ENCODE results near the gene MSRB1. TPM values are rescaled to one million over a fixed set of nuclear protein-coding genes. Genes with fewer than 3 reads are reported as not detected.

MSRB1 gene
- polyA plus RNA-seq, 2 of the 4 experiments (the other 2 are of a cell fraction), result 27.7 to 37.5 TPM

DNA sequence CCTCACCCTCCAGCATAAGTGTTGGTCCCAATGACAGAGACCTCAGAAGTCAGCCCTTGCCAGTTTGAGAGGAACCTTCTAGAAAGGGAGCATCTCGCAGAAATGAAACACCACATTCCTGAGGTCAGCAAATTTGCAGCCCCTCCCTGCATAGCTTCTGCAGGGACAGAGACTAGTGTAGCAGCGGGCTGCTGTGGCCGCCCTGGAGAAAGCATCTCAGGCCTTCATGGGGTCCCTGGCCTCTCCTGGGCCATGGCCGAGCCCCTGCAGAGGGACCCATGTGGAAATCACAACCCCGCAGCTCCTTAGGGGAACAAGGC, 36.2 kb downstream of the MSRB1 start:
- no peak; a peak in 1 of 6 replicates for ATAC-seq
- TF ChIP-seq PBX3 (IDR thresholded peaks at IDR 0.05), result no peak
- no peak for TF ChIP-seq HOXB13 (CRISPR knock-in tag; IDR thresholded peaks at IDR 0.05; ENCODE audit: low read depth)
- no peak for TF ChIP-seq EP300 (IDR thresholded peaks at IDR 0.05)
- no peak for TF ChIP-seq RARB (CRISPR knock-in tag; IDR thresholded peaks at IDR 0.05)
- TF ChIP-seq MYC (IDR thresholded peaks at IDR 0.05; ENCODE audit: borderline replicate concordance, low read length), result no peak
- TF ChIP-seq MAFK (IDR thresholded peaks at IDR 0.05; ENCODE audit: partially characterized antibody), result peak; percentile 59
- CTCF ChIA-PET, result no interaction called here

DNA sequence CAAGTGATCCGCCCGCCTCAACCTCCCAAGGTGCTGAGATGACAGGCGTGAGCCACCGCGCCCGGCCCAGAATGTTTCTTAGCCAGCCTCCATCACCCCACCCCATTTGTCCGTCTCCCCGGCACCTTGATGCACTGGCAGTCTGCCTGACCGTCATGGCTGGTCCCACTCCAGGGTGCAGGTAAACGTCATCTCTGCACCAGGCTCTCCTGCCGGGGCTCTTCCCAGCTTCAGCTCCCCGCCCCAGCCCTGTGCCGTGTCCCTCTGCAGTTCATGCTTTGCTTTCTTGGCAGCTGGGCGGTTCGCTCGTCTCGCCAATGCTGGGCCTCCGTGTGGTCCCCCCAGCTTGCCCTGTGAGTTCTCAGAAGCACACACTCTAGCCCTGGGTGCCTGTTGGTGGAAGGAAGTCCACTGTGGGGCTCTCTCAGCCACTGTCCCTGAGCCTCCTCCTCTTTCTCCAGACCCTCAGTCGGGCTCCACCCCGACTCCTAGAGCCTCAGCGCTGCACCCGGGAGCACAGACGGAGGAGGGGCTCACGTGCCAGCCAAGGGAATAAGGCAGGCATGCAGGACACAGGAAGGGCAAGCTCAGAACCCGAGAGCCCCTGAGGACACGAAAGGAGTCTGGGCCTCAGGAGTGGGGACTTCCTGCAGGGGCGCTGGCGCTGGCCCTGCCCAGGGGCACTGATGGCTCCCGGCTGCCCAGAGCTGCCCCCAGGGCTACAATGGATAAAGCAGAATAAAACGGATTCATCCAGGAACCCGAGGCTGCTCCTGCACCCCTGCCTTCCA, 36.7 kb downstream of the MSRB1 start:
- no peaks in the 10 kb centered on the region for H3K9me3 ChIP-seq
- no peak overlapping the region for H3K4me2 ChIP-seq
- no peak for FAIRE-seq
- peaks cover 9% of the 10 kb centered on the region; the same call in 1 of the 3 replicates for H3K4me1 ChIP-seq
- no peak; a peak in 1 of 6 replicates for ATAC-seq
- no peak overlapping the region for H3K4me3 ChIP-seq
- CTCF ChIA-PET, result interaction anchor here (1.1 kb wide), 1 partner anchor 19 kb away, joined by 3 read pairs; no protein-coding TSS in a partner anchor
- TF ChIP-seq CTCF (IDR thresholded peaks at IDR 0.05) (no peak), PHF8 (IDR thresholded peaks at IDR 0.05; ENCODE audit: borderline replicate concordance, low read depth) (no peak)
- 81% methylated on average over 30 of the region's 31 CpGs for WGBS (ENCODE audit: missing lambda C conversion rate)
- no peak overlapping the region; a peak in 1 of 6 replicates for H3K27ac ChIP-seq
- POLR2A ChIA-PET, result no interaction called here
- DNase-seq (ENCODE audit: low read depth in 1 of 2, low spot score in 1 of 2), result no peak

More for the DNA sequence above, 36.2 kb downstream of the MSRB1 start:
- WGBS (ENCODE audit: missing lambda C conversion rate), result 95% methylated on average over 5 of the region's 5 CpGs
- Histone ChIP-seq H3K9me3 (no peaks in the 10 kb centered on the region), H3K4me2 (no peak overlapping the region), H3K4me3 (no peak overlapping the region), H3K27ac (no peak overlapping the region; a peak in 1 of 6 replicates), H3K4me1 (peaks cover 9% of the 10 kb centered on the region; the same call in 1 of the 3 replicates)
- POLR2A ChIA-PET, result no interaction called here
- FAIRE-seq (no peak), DNase-seq (ENCODE audit: low read depth in 1 of 2, low spot score in 1 of 2) (no peak)

DNA sequence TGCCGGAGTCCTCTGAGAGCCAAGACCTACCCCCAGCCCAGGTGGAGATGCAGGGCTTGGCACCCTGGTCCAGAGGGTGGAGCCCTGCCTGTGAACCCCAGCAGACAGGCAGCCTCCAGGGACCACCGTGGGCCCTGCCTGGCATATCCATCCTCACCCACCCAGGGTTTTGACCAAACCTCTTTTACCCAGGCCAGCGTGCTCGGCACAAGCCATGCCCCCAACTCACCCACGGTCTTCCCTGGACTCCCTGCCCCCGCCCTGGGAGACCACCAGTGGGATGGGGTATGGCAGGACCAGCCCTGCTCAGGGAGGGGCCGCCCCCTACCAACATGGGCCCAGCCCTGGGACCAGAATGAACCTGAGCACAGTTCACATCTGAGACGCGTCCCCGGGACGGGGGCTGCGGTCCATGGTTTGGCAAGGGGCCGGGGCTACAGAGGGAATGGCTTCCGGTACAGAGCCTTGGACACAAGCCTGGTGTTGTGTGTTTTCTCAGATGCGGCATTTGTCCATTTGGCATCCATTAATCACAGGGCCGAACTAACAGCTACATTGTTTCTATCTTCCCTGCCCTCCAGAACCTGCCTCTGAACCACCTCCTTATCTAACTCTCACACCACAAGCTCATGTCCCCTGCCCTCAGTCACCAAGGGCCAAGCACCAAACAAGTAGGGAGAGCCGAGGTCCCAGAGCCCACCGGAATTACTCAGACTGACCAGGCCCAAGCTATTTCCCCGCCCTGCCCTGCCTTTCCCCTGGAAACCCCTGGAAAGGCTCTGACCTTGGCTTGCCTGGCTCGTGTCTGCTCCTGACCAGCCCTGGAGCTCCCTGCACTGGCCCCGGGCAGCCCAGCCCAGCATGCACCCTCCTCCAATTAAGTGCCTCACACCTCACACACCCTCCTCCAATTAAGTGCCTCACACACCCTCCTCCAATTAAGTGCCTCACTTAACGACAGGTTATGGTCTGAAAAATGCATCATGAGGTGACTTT, 38.9 kb downstream of the MSRB1 start:
- Histone ChIP-seq H3K27ac (no peak overlapping the region), H3K4me1 (no peaks in the 10 kb centered on the region), H3K4me2 (no peak overlapping the region), H3K4me3 (no peak overlapping the region), H3K9me3 (no peaks in the 10 kb centered on the region)
- FAIRE-seq, result no peak
- no peak for TF ChIP-seq FOXS1 (CRISPR knock-in tag; IDR thresholded peaks at IDR 0.05)
- TF ChIP-seq ESRRA (IDR thresholded peaks at IDR 0.05; ENCODE audit: borderline replicate concordance, low read length), result no peak
- TF ChIP-seq, protein P1, sequence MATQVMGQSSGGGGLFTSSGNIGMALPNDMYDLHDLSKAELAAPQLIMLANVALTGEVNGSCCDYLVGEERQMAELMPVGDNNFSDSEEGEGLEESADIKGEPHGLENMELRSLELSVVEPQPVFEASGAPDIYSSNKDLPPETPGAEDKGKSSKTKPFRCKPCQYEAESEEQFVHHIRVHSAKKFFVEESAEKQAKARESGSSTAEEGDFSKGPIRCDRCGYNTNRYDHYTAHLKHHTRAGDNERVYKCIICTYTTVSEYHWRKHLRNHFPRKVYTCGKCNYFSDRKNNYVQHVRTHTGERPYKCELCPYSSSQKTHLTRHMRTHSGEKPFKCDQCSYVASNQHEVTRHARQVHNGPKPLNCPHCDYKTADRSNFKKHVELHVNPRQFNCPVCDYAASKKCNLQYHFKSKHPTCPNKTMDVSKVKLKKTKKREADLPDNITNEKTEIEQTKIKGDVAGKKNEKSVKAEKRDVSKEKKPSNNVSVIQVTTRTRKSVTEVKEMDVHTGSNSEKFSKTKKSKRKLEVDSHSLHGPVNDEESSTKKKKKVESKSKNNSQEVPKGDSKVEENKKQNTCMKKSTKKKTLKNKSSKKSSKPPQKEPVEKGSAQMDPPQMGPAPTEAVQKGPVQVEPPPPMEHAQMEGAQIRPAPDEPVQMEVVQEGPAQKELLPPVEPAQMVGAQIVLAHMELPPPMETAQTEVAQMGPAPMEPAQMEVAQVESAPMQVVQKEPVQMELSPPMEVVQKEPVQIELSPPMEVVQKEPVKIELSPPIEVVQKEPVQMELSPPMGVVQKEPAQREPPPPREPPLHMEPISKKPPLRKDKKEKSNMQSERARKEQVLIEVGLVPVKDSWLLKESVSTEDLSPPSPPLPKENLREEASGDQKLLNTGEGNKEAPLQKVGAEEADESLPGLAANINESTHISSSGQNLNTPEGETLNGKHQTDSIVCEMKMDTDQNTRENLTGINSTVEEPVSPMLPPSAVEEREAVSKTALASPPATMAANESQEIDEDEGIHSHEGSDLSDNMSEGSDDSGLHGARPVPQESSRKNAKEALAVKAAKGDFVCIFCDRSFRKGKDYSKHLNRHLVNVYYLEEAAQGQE (IDR thresholded peaks at IDR 0.05), result no peak
- CTCF ChIA-PET, result interaction anchor here (0.7 to 1.2 kb wide), 4 partner anchors 9 to 72 kb away, joined by 3 to 5 read pairs (median 4); no protein-coding TSS in a partner anchor
- DNase-seq (ENCODE audit: low read depth in 1 of 2, low spot score in 1 of 2), result no peak
- 0 out of 6 replicates have a peak, but pooled peaks of 1 of the 2 experiments have one; percentile 11 for ATAC-seq
- POLR2A ChIA-PET, result no interaction called here
- WGBS (ENCODE audit: missing lambda C conversion rate), result 76% methylated on average over 20 of the region's 22 CpGs

All from A549 (cell line).